Measurements from ENCODE around the gene AATK. TPM values are rescaled to one million over a fixed set of nuclear protein-coding genes. Genes with fewer than 3 reads are reported as not detected.

AATK gene
- total RNA-seq, 6 donors from 2014 or later: 39.2 to 144 (median 92.2) TPM

- 90 to 92% methylated on average over 16 to 17 of the region's 17 CpGs for WGBS, 2 donors
- peaks cover 0 to 35% (median 15%) of the 10 kb centered on the region in 4 donors for H3K36me3 ChIP-seq
- DNase-seq (no peak), ATAC-seq (ENCODE audit: low FRiP score in 2 of 2) (no peak)
- no peaks in the 10 kb centered on the region for H3K27me3 ChIP-seq
- no peak for TF ChIP-seq POLR2A (IDR thresholded peaks at IDR 0.05)
- no peak for TF ChIP-seq CTCF (IDR thresholded peaks at IDR 0.05)
- TF ChIP-seq POLR2AphosphoS5 (IDR thresholded peaks at IDR 0.05): no peak
- no peak for TF ChIP-seq EP300 (IDR thresholded peaks at IDR 0.05)
- H3K4me3 ChIP-seq: no peak overlapping the region
- H3K4me1 ChIP-seq: peaks cover 20 to 56% (median 25%) of the 10 kb centered on the region in 4 donors
- H3K9me3 ChIP-seq: no peaks in the 10 kb centered on the region
- peak overlapping the region in 1 of 4 donors; percentile 18 for H3K27ac ChIP-seq
Measured at GRCh38 chr17:81075307-81075706, 90.7 kb downstream of the AATK start.

DNA sequence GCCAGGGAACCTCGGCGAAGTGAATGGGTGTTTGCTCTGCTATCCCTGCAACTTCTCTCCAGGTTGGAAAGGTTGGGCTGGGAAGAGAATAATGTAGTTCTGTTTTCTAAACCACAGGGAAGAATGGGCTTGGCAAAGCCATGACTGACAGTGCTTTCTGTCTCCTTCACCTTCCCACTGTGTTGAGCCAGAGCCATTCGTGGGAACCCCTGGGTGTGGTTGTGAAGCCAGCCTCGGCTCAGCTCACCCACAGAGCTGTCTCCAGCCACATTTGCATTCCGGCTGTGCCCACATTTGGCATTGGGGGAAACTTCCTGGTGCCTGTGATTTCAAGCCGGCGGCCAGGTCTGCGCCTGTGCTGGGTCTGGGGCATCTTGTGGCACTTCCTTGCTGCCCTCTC, 91.1 kb downstream of the AATK start:
- WGBS, 2 donors: 62 to 73% methylated on average over 8 of the region's 8 CpGs
- Histone ChIP-seq H3K4me1 (peaks cover 20 to 56% (median 23%) of the 10 kb centered on the region in 4 donors), H3K27ac (no peak overlapping the region), H3K4me3 (no peak overlapping the region), H3K27me3 (no peaks in the 10 kb centered on the region), H3K36me3 (peaks cover 0 to 38% (median 12%) of the 10 kb centered on the region in 4 donors), H3K9me3 (no peaks in the 10 kb centered on the region)
- no peak for DNase-seq
- no peak for TF ChIP-seq POLR2AphosphoS5 (IDR thresholded peaks at IDR 0.05)
- no peak for TF ChIP-seq CTCF (IDR thresholded peaks at IDR 0.05)
- TF ChIP-seq EP300 (IDR thresholded peaks at IDR 0.05): no peak
- no peak for TF ChIP-seq POLR2A (IDR thresholded peaks at IDR 0.05)
- ATAC-seq (ENCODE audit: low FRiP score in 2 of 2): no peak

- H3K4me3 ChIP-seq: no peak overlapping the region
- no peaks in the 10 kb centered on the region for H3K27me3 ChIP-seq
- TF ChIP-seq EP300 (IDR thresholded peaks at IDR 0.05) (no peak), POLR2A (IDR thresholded peaks at IDR 0.05) (no peak), POLR2AphosphoS5 (IDR thresholded peaks at IDR 0.05) (no peak), CTCF (IDR thresholded peaks at IDR 0.05) (no peak)
- peaks cover 0 to 32% (median 10%) of the 10 kb centered on the region in 4 donors for H3K36me3 ChIP-seq
- 87 to 89% methylated on average over 42 of the region's 42 CpGs for WGBS, 2 donors
- no peaks in the 10 kb centered on the region for H3K9me3 ChIP-seq
- peaks cover 17 to 54% (median 23%) of the 10 kb centered on the region in 4 donors for H3K4me1 ChIP-seq
- no peak for ATAC-seq (ENCODE audit: low FRiP score in 2 of 2)
- peak in 1 of 2 donors; percentile 55 for DNase-seq
- H3K27ac ChIP-seq: peak overlapping the region in 1 of 4 donors; percentile 67
Measured at GRCh38 chr17:81073967-81074839, 91.8 kb downstream of the AATK start.

DNA sequence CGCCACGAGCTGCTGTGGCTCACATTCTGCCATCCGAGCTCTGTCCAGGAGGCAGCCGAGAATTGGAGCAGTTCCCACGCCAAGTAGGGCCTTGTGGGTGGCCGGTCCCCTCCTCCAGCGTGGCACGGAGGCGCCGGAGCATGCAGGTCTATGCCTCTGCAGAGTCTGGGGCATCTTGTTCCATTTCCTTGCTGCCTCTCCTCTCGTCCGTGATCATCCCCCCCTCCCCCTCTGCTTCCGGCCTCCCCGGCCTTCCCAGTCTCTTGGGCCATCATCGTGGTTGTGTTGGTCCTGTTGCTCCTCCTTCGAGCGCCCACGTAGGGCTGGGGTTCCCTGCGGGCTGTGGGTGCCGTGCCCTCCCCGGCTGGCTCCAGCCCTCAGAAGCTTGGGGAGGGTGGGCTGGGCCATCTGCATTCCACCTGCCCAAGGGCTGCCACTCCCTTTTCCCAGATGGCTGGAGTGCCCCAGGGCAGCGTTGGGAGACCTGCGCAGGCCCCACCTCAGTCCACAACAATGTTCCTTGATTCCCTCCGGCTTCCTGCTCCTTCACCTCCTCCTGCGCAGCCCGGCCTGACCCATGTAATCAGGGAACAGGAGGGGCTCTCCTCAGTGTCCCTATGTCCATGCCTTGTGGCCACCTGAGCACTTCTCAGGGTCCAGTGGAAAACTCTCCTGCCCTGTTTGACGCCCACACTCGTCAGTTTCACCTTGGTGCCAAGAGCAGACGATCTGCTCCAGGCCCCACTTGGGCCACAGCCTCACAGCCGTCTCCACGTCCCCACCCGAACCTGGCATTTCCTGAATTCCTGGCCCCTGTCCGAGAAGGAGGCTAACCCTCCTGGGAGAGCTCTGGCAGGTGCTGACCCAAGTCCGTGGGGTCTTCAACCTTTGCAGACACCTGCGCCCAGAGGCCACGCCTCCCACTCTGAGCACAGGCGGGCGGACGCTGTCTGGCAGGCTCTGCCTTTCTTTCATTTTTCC, 94.0 kb downstream of the AATK start:
- TF ChIP-seq CTCF (IDR thresholded peaks at IDR 0.05) (no peak), POLR2A (IDR thresholded peaks at IDR 0.05) (peak in 1 of 4 donors; percentile 30), EP300 (IDR thresholded peaks at IDR 0.05) (peak in 2 of 4 donors; percentile 54 to 55), POLR2AphosphoS5 (IDR thresholded peaks at IDR 0.05) (no peak)
- H3K36me3 ChIP-seq: peaks cover 0 to 43% (median 15%) of the 10 kb centered on the region in 4 donors
- 67 to 75% methylated on average over 24 to 35 of the region's 39 CpGs for WGBS, 2 donors
- ATAC-seq (ENCODE audit: low FRiP score in 2 of 2) (peak; percentile 40 to 86), DNase-seq (peak; percentile 85 to 88)
- peaks cover 17 to 52% (median 23%) of the 10 kb centered on the region in 4 donors for H3K4me1 ChIP-seq
- no peaks in the 10 kb centered on the region for H3K9me3 ChIP-seq
- H3K27me3 ChIP-seq: no peaks in the 10 kb centered on the region
- peak overlapping the region; percentile 67 to 92 (median 74) for H3K27ac ChIP-seq
- no peak overlapping the region for H3K4me3 ChIP-seq

Measured in upper lobe of left lung (tissue), 6 donors.